Kidney epithelial cell (primary cell): ENCODE data around the gene AFAP1L1. TPM values are rescaled to one million over a fixed set of nuclear protein-coding genes. Genes with fewer than 3 reads are reported as not detected.
A peak's percentile ranks its signal among the peaks of the same experiment; 100 is the strongest.

Source experiments
- DNase-seq: peaks from one replicate; pipeline ENCODE4 v3.0.0-alpha.2; 2010; ENCODE audit warnings: low read depth
- H3K27me3 ChIP-seq: 2 replicates; pipeline ENCODE4 v1.6.0; 2011; ENCODE audit warnings: low read length; ENCODE audit not compliant: control insufficient read depth, insufficient read depth
- H3K36me3 ChIP-seq: 2 replicates; pipeline ENCODE4 v1.5.1; 2011; ENCODE audit warnings: low read length; ENCODE audit not compliant: control insufficient read depth, insufficient read depth
- H3K4me3 ChIP-seq: 2 replicates; pipeline ENCODE4 v1.5.1; 2011; ENCODE audit warnings: low read depth, mild to moderate bottlenecking, control low read depth, low read length
- total RNA-seq: library from RNA; depleted of rRNA; stranded (reverse); fragments of >200 nt; gene quantifications from 2 replicates; pipeline ENCODE4 v1.2.3, GENCODE V29; 2015
- TF ChIP-seq, protein P1 (sequence below): IDR thresholded peaks from 2 replicates; pipeline ENCODE4 v1.5.1; 2011; ENCODE audit warnings: mild to moderate bottlenecking, moderate library complexity, low read length, control low read depth, inconsistent platforms; ENCODE audit not compliant: insufficient read depth, poor library complexity, severe bottlenecking

The AFAP1L1 gene
- total RNA-seq, 1 donor from 2014 or later, result 15.3 TPM

- no peak for DNase-seq
- no peaks in the 10 kb centered on the region for H3K27me3 ChIP-seq
- TF ChIP-seq, protein P1, sequence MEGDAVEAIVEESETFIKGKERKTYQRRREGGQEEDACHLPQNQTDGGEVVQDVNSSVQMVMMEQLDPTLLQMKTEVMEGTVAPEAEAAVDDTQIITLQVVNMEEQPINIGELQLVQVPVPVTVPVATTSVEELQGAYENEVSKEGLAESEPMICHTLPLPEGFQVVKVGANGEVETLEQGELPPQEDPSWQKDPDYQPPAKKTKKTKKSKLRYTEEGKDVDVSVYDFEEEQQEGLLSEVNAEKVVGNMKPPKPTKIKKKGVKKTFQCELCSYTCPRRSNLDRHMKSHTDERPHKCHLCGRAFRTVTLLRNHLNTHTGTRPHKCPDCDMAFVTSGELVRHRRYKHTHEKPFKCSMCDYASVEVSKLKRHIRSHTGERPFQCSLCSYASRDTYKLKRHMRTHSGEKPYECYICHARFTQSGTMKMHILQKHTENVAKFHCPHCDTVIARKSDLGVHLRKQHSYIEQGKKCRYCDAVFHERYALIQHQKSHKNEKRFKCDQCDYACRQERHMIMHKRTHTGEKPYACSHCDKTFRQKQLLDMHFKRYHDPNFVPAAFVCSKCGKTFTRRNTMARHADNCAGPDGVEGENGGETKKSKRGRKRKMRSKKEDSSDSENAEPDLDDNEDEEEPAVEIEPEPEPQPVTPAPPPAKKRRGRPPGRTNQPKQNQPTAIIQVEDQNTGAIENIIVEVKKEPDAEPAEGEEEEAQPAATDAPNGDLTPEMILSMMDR, result no peak
- no peaks in the 10 kb centered on the region for H3K36me3 ChIP-seq
- no peak overlapping the region for H3K4me3 ChIP-seq
These were observed 43.0 kb downstream of the AFAP1L1 start for GRCh38 chr5:149314571-149315111.

GRCh38 chr5:149315753-149316152, 44.1 kb downstream of the AFAP1L1 start:
- no peaks in the 10 kb centered on the region for H3K36me3 ChIP-seq
- H3K27me3 ChIP-seq, result no peaks in the 10 kb centered on the region
- DNase-seq, result no peak
- TF ChIP-seq, protein P1, result no peak
- H3K4me3 ChIP-seq, result no peak overlapping the region

- Histone ChIP-seq H3K36me3 (no peaks in the 10 kb centered on the region), H3K4me3 (no peak overlapping the region), H3K27me3 (no peaks in the 10 kb centered on the region)
- DNase-seq, result no peak
- TF ChIP-seq, protein P1, result peak; percentile 62
These were observed 45.8 kb downstream of the AFAP1L1 start for GRCh38 chr5:149317281-149318048.

- no peaks in the 10 kb centered on the region for H3K36me3 ChIP-seq
- no peaks in the 10 kb centered on the region for H3K27me3 ChIP-seq
- DNase-seq, result no peak
- H3K4me3 ChIP-seq, result no peak overlapping the region
- TF ChIP-seq, protein P1, result no peak
These were observed 47.5 kb downstream of the AFAP1L1 start for GRCh38 chr5:149319174-149319573.

- no peaks in the 10 kb centered on the region for H3K27me3 ChIP-seq
- H3K4me3 ChIP-seq, result no peak overlapping the region
- DNase-seq, result peak; percentile 94
- no peaks in the 10 kb centered on the region for H3K36me3 ChIP-seq
- TF ChIP-seq, protein P1, result no peak
These were observed 49.2 kb downstream of the AFAP1L1 start for GRCh38 chr5:149320791-149321330.
